Skin of body (tissue), 2 donors: ENCODE data around the gene NUPR1. TPM values are rescaled to one million over a fixed set of nuclear protein-coding genes. Genes with fewer than 3 reads are reported as not detected.
A peak's percentile ranks its signal among the peaks of the same experiment; 100 is the strongest.
"Not testable (repeated sequence)": the region's sequence is repeated elsewhere in the genome, so short reads cannot be mapped to it uniquely, and the experiment has no call there.

ENCODE experiments used
- DNase-seq: peaks from one replicate; lab custom pipeline; 2025; lab: John Stamatoyannopoulos, UW
- total RNA-seq: library from RNA; depleted of rRNA; stranded (reverse); fragments of >200 nt; gene quantifications from one replicate; pipeline ENCODE4 v1.2.3, GENCODE V29; 2014

Gene NUPR1
- total RNA-seq, 1 donor from 2014 or later, result 8.4 TPM

DNA sequence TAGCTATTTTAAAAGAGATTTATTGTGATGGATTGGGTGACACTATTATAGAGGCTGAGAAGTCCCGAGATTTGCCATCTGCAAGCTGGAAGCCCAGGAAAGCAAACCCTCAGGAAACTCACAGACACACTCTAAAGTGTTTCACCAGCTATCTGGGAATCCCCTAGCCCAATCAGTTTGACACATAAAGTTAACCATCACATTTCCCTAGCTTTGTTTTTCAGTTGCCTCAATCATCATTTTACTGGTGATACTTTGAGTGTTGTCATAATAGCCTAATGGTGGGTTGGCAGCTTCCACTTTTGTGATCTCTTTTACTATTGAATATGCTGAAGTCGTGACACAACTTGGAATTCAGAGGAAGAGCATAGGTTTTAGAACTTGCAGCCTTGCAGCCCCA, 16.8 kb upstream of the NUPR1 start:
- no peak for DNase-seq

GRCh38 chr16:28554634-28555423, 16.1 kb upstream of the NUPR1 start:
- no peak for DNase-seq

GRCh38 chr16:28553776-28554633, 15.2 kb upstream of the NUPR1 start, which contains the start of gene SGF29:
Gene SGF29 (plus strand): TSS chr16:28553920. CDS start chr16:28581070, 27,150 bp downstream.
- peak; percentile 91 for DNase-seq

DNA sequence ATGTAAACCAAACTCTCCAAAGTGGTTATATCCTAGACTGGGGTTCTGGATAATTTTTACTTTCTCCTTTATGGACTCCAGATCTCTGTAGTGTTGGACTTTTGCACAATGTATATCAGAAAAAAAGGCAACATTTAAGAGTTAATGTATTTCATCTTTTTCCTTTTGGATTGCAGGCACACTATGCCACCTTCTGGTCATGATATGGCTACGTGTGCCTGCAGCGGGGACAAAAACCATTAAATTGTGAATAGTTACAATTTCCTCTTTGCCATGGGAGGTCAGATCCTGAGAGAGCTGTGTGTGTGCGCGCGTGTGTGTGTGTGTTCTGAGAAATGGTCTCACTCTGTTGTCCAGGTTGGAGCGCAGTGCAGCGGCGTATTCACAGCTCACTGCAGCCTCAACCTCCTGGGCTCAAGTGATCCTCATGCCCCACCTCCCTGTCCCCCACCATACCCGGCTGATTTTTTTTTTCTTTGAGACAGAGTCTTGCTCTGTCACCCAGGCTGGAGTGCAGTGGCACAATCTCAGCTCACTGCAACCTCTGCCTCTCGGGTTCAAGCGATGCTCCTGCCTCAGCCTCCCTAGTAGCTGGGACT, 10.6 kb upstream of the NUPR1 start:
- no peak for DNase-seq

- DNase-seq, result no peak
These were observed 9.6 kb upstream of the NUPR1 start for GRCh38 chr16:28548306-28548802.

DNA sequence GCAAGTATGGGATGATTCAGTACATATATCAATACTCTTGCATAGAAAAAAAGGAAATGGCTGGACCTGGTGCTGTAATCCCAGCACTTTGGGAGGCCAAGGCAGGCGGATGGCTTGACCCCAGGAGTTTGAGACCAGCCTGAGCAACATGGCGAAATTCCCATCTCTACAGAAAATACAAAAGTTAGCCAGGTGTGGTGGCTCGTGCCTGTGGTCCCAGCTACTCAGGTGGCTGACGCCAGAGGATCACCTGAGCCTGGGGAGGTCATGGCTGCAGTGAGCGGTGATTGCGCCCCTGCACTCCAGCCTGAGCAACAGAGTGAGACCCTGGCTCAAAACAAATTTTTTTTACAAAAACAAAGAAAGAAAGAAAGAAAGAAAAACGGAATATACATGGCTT, 7.9 kb upstream of the NUPR1 start:
- no peak for DNase-seq

- DNase-seq, result not testable (repeated sequence)
These were observed 7.2 kb upstream of the NUPR1 start for GRCh38 chr16:28545964-28546363.

DNA sequence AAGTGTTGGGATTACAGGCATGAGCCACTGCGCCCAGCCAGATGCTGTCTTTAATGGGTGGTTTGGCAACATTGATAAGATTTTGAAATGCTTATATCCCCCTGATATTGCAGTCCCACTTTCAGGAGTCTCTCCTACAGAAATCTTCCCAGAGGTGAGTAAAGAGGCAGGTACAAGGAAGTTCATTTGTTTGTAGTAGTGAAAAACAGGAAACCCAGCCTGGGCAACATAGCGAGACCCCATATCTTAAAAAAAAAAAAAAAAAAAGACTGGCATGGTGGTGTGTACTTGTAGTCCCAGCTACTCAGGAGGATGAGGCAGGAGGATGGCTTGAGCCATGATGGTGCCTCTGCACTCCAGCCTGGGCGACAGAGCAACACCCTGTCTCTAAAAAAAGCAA, 6.2 kb upstream of the NUPR1 start:
- DNase-seq, result no peak

DNA sequence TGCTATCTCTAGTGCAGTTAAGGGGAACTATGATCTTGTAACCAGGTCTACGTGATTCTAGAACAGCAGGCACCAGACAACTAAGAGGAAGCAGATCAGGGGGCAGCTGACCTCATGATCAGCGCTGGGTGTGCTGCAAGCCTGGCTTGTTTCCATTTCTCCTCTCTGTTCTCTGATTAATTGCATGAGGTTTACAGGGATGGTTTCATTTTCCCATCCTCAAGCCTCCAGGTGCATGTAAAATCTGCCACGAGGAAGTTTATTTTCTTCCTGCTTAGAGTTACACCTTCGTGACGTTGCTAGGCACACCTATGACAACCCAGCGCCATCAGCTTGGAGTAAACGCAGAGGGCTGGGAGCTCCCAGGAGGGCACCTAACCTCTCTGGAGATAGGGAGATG, 4.3 kb upstream of the NUPR1 start:
- DNase-seq, result no peak

GRCh38 chr16:28542646-28543045, 3.9 kb upstream of the NUPR1 start:
- no peak for DNase-seq

- no peak for DNase-seq
These were observed 1.6 kb upstream of the NUPR1 start for GRCh38 chr16:28540346-28540745.

GRCh38 chr16:28537964-28538732, 626 bp downstream of the NUPR1 start:
- DNase-seq, result no peak

GRCh38 chr16:28537076-28537475, 1.7 kb downstream of the NUPR1 start:
- DNase-seq, result no peak

DNA sequence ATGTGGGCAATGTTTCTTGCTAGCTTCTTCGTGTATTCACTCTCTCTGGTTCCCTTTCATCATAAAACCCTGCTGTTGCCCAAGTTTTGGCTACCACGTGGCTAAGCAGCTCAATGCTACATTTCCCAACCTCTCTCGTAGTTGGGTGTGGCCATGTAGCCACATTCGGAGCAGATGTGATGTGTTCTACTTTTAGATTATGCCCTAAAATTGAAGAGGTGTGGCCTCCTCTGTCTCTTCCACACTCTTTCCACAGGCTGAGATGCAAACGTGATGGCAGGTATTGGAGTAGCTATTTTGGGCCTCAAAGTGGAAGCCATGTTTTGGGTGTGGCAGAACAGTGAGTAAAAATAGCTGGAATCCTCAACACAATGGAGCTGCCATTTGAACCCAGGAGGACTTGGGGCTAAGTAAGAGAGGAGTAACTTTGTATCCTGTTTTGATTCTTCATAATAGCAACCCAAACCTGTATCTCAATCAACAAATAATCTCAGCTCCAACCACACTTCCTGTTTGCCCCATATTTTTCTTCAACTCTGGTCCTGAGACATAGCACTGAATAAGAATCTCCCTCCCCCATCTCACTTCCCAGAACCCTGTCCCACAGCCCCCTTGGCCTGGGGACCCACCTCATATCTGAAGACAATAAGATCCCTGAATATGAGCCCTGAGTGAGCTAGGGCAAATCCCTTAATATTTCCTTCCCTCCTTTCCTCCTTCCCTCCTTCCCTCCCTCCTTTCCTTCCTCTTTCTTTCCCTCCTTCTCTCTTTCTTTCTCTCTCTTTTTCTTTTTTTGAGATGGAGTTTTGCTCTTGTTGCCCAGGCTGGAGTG, 4.0 kb downstream of the NUPR1 start:
- no peak for DNase-seq

GRCh38 chr16:28532940-28533647, 5.7 kb downstream of the NUPR1 start:
- DNase-seq, result no peak

DNA sequence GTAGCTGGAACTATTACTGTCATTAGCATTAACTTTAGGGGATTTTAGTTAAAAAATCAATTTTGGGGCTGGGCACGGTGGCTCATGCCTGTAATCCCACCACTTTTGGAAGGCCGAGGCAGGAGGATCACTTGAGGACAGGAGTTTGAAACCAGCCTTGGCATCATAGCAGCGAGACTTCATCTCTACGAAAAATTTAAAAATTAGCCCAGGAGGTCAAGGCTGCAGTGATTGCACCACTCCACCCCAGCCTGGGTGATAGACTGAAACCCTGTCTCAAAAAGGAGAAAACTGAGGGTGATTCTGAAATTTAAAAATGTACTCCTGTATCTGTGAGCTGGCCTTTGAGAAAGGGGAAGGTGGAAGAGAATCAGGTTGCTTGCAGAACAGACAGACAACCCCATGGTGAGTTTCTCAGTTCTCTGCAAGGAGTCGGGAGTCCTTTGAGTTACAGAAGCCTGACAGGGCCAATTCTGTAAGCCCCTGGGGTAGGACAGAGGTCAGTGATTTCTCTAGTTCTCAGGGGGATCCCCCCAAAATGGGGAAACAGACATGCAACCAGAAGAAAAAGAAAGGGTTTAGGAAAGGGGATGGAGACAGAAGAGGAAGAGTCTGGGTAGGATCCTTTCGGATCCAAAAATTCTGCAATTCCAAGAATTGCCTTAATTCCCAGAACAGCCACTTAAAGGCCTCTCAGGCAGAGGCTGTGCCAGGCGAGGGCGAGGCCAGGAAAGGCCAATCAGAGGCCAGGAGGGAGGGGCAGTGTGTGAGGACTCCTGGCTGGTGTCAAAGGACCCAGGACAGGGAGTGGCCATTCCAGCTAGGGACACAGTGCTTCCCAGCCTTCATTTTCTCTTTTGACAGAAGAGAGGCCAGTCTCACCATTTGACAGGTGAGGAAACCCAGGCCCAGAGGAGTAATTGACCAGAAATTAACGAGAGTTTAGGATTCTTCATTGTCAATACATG, 6.7 kb downstream of the NUPR1 start:
- DNase-seq, result no peak

DNA sequence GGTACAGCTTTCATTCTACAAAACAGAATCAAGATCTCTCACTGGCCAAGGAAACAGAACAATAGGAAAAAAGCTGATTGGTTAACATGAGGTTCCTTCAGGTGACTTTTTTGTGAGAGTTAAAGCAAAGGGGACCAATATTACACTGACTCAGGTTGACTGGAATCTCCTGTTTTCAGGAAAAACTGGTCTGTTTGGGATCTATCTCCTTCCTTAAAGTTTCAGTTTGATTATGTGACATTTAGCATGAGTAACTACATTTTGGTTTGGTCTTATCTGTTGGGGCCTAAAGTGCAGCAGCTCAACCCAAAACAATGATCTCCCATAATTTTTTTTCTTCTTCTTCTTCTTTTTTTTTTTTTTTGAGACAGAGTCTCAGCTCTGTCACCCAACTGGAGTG, 9.7 kb downstream of the NUPR1 start:
- DNase-seq, result no peak

- DNase-seq, result no peak
These were observed 10.3 kb downstream of the NUPR1 start for GRCh38 chr16:28528463-28528867.
